Adipocyte (in vitro differentiated cells): Measurements from ENCODE around the gene PJA2.
"Not testable (repeated sequence)": the region's sequence is repeated elsewhere in the genome, so short reads cannot be mapped to it uniquely, and the experiment has no call there.

Experiments used
- DNase-seq: peaks from one replicate; pipeline ENCODE4 v3.0.0-alpha.2; 2015; ENCODE audit warnings: low read depth
- H3K27me3 ChIP-seq: replicated peaks from 2 replicates; pipeline ENCODE4 v1.7.0; 2013; ENCODE audit warnings: mild to moderate bottlenecking, low read length, moderate library complexity; ENCODE audit not compliant: control insufficient read depth, insufficient read depth
- H3K36me3 ChIP-seq: 2 replicates; pipeline ENCODE4 v1.7.0; 2013; ENCODE audit warnings: low read length, mild to moderate bottlenecking, moderate library complexity; ENCODE audit not compliant: control insufficient read depth, insufficient read depth, severe bottlenecking
- H3K4me1 ChIP-seq: 2 replicates; pipeline ENCODE4 v1.7.0; 2013; ENCODE audit warnings: mild to moderate bottlenecking, low read length, moderate library complexity; ENCODE audit not compliant: control insufficient read depth, insufficient read depth
- H3K4me3 ChIP-seq: 2 replicates; pipeline ENCODE4 v1.7.0; 2013; ENCODE audit warnings: mild to moderate bottlenecking, low read length, moderate library complexity
- H3K9ac ChIP-seq: 2 replicates; pipeline ENCODE4 v1.7.0; 2013; ENCODE audit warnings: mild to moderate bottlenecking, low read length, moderate library complexity
- H3K9me3 ChIP-seq: 2 replicates; pipeline ENCODE4 v1.7.0; 2013; ENCODE audit warnings: mild to moderate bottlenecking, low read length, moderate library complexity; ENCODE audit not compliant: control insufficient read depth

PJA2 gene

GRCh38 chr5:109304309-109304708, 105.5 kb downstream of the PJA2 start:
- DNase-seq = no peak

GRCh38 chr5:109300367-109300766, 109.4 kb downstream of the PJA2 start:
- Histone ChIP-seq H3K4me3 (no peak overlapping the region), H3K36me3 (no peaks in the 10 kb centered on the region), H3K9ac (no peak overlapping the region), H3K4me1 (no peaks in the 10 kb centered on the region), H3K9me3 (no peaks in the 10 kb centered on the region), H3K27me3 (no peaks in the 10 kb centered on the region)
- no peak for DNase-seq

More at GRCh38 chr5:109304309-109304708, 105.5 kb downstream of the PJA2 start:
- H3K9me3 ChIP-seq = no peaks in the 10 kb centered on the region
- H3K36me3 ChIP-seq = no peaks in the 10 kb centered on the region
- peaks cover 5% of the 10 kb centered on the region for H3K4me1 ChIP-seq
- H3K9ac ChIP-seq = no peak overlapping the region
- H3K4me3 ChIP-seq = no peak overlapping the region
- no peaks in the 10 kb centered on the region for H3K27me3 ChIP-seq

GRCh38 chr5:109299557-109299956, 110.2 kb downstream of the PJA2 start:
- Histone ChIP-seq H3K36me3 (no peaks in the 10 kb centered on the region), H3K4me3 (no peak overlapping the region), H3K9ac (no peak overlapping the region), H3K4me1 (no peaks in the 10 kb centered on the region), H3K27me3 (no peaks in the 10 kb centered on the region), H3K9me3 (no peaks in the 10 kb centered on the region)
- DNase-seq = no peak

- Histone ChIP-seq H3K27me3 (no peaks in the 10 kb centered on the region), H3K4me1 (no peaks in the 10 kb centered on the region), H3K9me3 (no peaks in the 10 kb centered on the region), H3K36me3 (no peaks in the 10 kb centered on the region), H3K4me3 (no peak overlapping the region), H3K9ac (no peak overlapping the region)
- no peak for DNase-seq
These were observed 111.0 kb downstream of the PJA2 start for GRCh38 chr5:109298794-109299193.

- H3K36me3 ChIP-seq = no peaks in the 10 kb centered on the region
- no peak overlapping the region for H3K4me3 ChIP-seq
- no peak overlapping the region for H3K9ac ChIP-seq
- DNase-seq = no peak
- no peaks in the 10 kb centered on the region for H3K4me1 ChIP-seq
- no peaks in the 10 kb centered on the region for H3K27me3 ChIP-seq
- no peaks in the 10 kb centered on the region for H3K9me3 ChIP-seq
These were observed 111.9 kb downstream of the PJA2 start for GRCh38 chr5:109297900-109298299.

- no peaks in the 10 kb centered on the region for H3K27me3 ChIP-seq
- H3K4me1 ChIP-seq = no peaks in the 10 kb centered on the region
- no peak overlapping the region for H3K4me3 ChIP-seq
- no peak for DNase-seq
- no peak overlapping the region for H3K9ac ChIP-seq
- peaks cover 17% of the 10 kb centered on the region for H3K9me3 ChIP-seq
- no peaks in the 10 kb centered on the region for H3K36me3 ChIP-seq
These were observed 118.7 kb downstream of the PJA2 start for GRCh38 chr5:109291090-109291489.

GRCh38 chr5:109290231-109290630, 119.5 kb downstream of the PJA2 start:
- Histone ChIP-seq H3K9me3 (peaks cover 24% of the 10 kb centered on the region), H3K27me3 (no peaks in the 10 kb centered on the region), H3K36me3 (no peaks in the 10 kb centered on the region), H3K4me3 (no peak overlapping the region), H3K4me1 (no peaks in the 10 kb centered on the region), H3K9ac (no peak overlapping the region)
- no peak for DNase-seq

GRCh38 chr5:109286628-109287027, 123.1 kb downstream of the PJA2 start:
- not testable (repeated sequence) for H3K36me3 ChIP-seq, H3K27me3 ChIP-seq, DNase-seq, H3K4me1 ChIP-seq, H3K4me3 ChIP-seq, H3K9ac ChIP-seq
- peaks cover 28% of the 10 kb centered on the region for H3K9me3 ChIP-seq
